SKM-1 treated with dmso at 0.1 percent for 144 hours (cell line): Measurements from ENCODE around the gene DAPK2.
A peak's percentile ranks its signal among the peaks of the same experiment; 100 is the strongest.

Experiments
- DNase-seq: peaks from one replicate; lab custom pipeline; 2025; ENCODE audit not compliant: unreplicated experiment; lab: John Stamatoyannopoulos, UW

The DAPK2 gene

GRCh38 chr15:63998489-63998888, 47.8 kb downstream of the DAPK2 start:
- DNase-seq: no peak

DNA sequence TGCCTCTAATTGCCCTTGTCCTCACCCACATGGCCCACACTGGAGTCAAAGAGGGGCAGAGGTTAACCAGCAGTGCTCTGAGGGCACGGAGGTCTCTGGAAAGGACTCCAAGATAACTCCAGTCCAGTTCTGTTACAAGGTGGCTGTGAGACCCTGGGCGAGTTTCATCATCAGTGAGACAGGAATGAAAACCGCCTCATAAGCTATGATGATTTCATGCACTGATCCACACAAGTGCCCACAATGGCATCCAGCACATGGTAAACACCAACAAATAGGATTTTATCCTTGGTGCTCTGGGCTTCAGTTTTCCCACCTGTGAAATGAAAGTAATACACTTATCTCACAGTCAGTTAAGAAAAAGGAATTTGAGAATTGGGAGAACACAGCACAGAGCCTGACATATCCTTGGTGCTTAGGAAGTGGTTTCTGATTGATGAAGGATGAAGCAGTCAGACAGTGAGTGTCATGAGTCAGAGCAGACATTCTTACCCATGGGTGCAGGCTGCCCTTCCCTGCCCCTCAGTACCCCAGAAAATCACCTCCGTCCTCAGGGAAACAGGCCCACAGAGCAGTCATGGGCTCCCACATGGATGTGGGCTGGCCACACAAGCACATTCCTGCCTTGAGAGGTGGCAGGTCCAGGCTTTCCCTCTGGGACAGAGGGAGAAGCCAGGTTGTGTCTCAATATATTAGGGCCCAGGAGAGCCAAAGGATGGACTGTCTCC, 48.4 kb downstream of the DAPK2 start:
- DNase-seq: no peak

- DNase-seq: no peak
Observed at GRCh38 chr15:63996794-63997357, 49.4 kb downstream of the DAPK2 start.

- no peak for DNase-seq
Observed at GRCh38 chr15:63995789-63996188, 50.5 kb downstream of the DAPK2 start.

DNA sequence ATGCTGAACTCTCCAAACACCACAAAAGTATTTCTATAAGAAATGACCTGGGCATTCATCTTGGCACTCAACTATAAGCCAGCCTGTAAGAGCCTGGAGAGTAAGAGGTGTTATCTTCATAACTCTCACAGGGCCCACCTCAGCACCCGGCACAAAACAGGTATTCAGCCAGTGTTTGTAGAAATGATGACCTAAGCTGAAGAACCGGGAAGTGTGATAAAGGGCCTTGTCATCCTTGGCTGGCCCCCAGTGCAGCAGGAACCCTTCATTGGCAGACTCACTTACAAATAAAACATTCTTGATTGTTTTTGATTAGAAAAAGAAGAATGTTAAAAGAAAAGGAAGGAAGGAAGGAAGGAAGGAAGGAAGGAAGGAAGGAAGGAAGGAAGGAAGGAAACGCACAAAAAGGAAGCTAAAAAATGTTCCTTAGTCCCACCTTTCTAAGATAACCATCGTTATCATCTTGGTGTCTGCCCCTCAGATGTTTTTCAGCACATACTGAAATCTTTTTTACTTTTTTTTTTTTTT, 52.1 kb downstream of the DAPK2 start:
- no peak for DNase-seq

DNA sequence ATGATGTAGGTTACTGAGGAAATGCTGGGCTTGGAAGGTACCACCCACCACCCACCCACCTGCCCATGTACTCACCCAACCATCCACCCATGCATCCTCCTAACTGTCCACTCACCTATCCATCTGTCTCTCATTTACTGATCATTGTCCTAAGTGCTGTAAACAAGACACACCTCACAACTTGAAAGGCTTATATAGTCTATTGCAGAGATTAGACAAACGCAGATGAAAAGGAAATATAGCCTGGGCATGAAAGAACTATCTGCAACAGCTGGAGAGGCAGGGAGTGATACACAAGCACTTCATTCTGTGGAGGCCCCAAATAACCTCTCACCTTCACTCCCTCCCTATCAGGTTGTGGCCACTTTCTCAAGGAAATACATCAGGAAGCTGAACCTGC, 54.0 kb downstream of the DAPK2 start:
- DNase-seq: no peak

GRCh38 chr15:63991706-63992105, 54.6 kb downstream of the DAPK2 start:
- no peak for DNase-seq

- DNase-seq: peak; percentile 21
Observed at GRCh38 chr15:63990454-63990853, 55.8 kb downstream of the DAPK2 start.

GRCh38 chr15:63987796-63988378, 58.4 kb downstream of the DAPK2 start:
- DNase-seq: no peak

GRCh38 chr15:63986751-63987341, 59.4 kb downstream of the DAPK2 start:
- peak; percentile 97 for DNase-seq

DNA sequence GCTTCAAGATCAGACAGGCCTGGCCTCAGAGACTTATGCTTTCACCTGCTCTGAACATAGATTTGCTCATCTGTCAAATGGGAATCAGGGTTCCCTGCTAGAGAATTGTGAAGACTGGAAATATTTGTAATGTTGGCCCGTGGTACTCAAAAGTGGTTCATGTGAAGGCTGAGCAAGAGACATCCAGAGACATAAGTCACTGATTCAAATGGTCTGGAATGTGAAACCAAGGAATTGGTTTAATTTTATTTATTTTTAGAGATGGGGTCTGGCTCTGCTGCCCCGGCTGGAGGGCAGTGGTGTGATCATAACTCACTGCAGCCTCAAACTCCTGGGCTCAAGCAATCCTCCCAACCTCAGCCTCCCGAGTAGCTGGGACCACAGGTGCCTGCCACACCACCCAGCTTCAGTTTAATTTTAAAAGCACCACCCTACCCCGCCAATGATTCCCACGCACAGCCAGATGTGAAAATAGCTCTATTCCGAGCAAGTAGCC, 60.1 kb downstream of the DAPK2 start:
- DNase-seq: no peak

- no peak for DNase-seq
Observed at GRCh38 chr15:63985221-63986184, 60.8 kb downstream of the DAPK2 start.

- DNase-seq: no peak
Observed at GRCh38 chr15:63984331-63984730, 62.0 kb downstream of the DAPK2 start.

DNA sequence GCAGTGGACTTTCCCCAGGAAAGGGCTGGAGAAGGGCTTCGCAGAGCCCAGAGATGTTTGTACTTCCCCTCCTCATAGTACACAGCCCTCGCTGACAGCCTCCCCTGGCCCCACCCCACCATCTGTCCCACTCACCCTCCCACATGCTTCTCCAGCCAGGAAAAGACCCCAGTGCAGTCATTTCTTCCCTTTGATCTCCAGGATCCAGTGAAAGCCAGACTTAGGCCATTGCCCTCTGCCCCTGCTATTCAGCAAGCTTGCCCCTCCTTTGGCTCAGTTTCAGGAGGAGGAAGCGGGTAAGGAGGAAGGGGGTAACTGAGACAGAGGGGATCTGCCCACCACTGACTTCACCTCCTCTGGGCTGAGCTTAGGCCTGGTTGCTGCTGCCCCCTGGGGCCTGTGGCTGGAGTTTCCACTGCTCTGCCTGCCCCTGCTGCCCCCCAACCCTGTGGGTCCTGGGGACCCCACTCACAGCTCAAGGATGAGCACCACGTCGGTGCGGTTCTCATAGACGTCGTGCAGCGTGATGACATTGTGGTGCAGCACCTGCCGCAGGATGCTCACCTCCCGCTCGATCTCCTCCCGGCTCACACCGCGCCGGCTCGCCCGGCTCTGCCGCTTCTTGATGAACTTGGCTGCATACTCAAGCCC, 63.1 kb downstream of the DAPK2 start:
- no peak for DNase-seq

- DNase-seq: no peak
Observed at GRCh38 chr15:63982381-63982854, 63.9 kb downstream of the DAPK2 start.

DNA sequence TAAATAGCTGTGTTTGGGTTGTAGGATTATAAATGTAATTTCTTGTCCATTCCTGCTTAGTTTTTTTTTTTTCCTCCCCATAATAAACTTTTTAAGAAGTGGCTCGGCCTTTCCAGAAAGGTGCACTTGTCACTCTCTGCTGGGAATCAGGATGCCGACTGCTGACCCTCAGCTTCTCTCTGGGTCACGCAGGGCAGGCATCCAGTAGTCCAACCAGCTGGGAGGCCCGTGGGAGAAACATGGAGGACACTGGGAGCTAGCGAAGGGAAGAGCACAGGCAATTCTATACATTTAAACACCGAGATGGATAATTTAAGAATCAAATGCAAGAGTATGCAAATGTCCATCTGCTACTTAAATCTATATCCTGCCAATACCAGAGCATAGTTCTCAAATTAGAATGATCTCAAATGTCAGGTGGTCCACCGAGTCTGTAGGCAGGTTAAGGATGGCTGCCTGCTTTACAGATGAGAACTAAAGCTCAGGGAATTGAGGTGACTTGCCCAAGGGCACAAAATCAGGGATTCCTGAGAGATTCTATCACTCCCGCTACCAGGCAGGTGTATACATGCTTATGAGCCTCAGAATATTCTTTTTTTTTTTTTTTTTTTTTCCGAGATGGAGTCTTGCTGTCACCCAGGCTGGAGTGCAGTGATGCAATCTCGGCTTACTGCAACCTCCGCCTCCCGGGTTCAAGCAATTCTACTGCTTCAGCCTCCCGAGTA, 64.5 kb downstream of the DAPK2 start:
- no peak for DNase-seq

DNA sequence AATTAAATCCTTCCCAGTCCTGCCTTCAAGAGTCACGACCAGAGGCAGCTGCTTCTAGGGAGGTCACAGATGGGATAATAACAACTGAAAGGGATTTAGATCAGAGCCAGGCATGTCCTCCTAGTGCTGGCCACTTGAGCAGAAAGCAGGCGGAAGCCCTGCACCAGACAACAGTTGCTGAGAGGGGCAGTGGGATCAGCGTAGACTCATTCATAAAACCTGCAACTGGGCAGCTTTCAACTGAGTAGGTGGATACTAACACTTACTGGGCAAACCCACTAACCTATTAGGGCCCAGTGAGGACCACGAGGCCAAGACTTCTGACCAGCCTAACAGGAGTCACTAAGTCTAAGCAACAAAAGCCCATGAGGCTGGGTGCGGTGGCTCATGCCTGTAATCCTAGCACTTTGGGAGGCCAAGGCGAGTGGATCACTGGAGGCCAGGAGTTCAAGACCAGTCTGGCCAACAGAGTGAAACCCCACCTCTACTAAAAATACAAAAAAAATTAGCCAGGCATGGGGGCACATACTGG, 67.0 kb downstream of the DAPK2 start:
- no peak for DNase-seq

DNA sequence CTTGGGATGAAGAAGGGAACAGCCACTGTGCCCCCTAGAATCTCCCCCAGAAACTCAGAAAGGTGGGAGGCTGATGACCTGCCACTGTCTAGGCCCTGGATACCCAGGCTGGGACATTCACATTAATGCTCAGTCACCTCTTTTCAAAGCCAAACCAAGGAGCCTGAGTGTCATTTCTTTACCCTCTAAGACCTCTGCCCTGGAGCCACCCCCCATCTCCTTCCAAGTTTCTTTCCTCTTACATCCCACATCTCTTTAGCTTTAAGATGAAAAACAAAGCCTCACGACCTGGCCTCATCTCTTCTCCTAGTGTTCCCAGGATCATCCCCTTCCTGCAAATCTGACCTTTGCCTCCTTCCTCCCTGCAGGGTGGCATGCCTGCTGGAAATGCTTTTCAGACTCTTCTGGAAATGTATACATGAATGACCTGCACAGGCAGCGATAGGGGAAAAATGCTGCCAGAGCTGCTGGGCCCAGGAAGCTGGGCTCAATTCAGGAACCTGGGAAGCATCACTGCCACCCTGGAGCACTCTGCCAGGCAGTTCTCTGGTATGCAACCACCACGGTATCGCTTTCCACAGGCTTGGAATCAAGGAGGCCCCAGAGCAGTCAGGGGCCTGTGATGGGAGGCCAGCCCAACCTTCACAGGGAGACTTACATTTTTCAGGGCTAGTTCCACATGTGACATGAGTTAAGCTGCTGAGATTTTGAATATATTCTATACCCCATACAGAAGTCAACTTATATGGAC, 67.6 kb downstream of the DAPK2 start:
- DNase-seq: no peak
